SK-N-SH treated with all-trans-retinoic acid at 6 μM for 48 hours (cell line): ENCODE data around the gene CHRNA9.

ENCODE experiments used
- ARNTL ChIP-seq: fragments of 450-650 bp; formaldehyde crosslinking; IDR thresholded peaks from 2 replicates; pipeline ENCODE4 v1.5.0; 2020; ENCODE audit warnings: low read depth, mild to moderate bottlenecking, moderate library complexity, borderline replicate concordance
- CREB5 ChIP-seq: fragments of 250-450 bp; sonication (Bioruptor Pico); IDR thresholded peaks from 2 replicates; pipeline ENCODE4 v1.5.1; 2020; ENCODE audit warnings: low read depth, mild to moderate bottlenecking, moderate library complexity
- CSDC2 ChIP-seq: fragments of 250-450 bp; sonication (Bioruptor Pico); IDR thresholded peaks from 2 replicates; pipeline ENCODE4 v1.5.0; 2020; ENCODE audit warnings: mild to moderate bottlenecking, moderate library complexity
- GLIS3 ChIP-seq: fragments of 250-450 bp; sonication (Bioruptor Pico); IDR thresholded peaks from 2 replicates; pipeline ENCODE4 v1.5.0; 2020; ENCODE audit warnings: mild to moderate bottlenecking, moderate library complexity
- ISL1 ChIP-seq: fragments of 250-450 bp; sonication (Bioruptor Pico); IDR thresholded peaks from 2 replicates; pipeline ENCODE4 v2.1.2; 2022; ENCODE audit warnings: mild to moderate bottlenecking, moderate library complexity
- OSR1 ChIP-seq: fragments of 250-450 bp; sonication (Bioruptor Pico); IDR thresholded peaks from 2 replicates; pipeline ENCODE4 v1.8.0; 2022; ENCODE audit warnings: moderate library complexity, mild to moderate bottlenecking, inconsistent platforms
- PATZ1 ChIP-seq: fragments of 250-450 bp; sonication (Bioruptor Pico); IDR thresholded peaks from 2 replicates; pipeline ENCODE4 v1.8.0; 2020; ENCODE audit warnings: mild to moderate bottlenecking, moderate library complexity, borderline replicate concordance
- PPARA ChIP-seq: fragments of 250-450 bp; sonication (Bioruptor Pico); IDR thresholded peaks from 2 replicates; pipeline ENCODE4 v1.5.0; 2020; ENCODE audit warnings: mild to moderate bottlenecking, borderline replicate concordance
- ZFP3 ChIP-seq: fragments of 250-450 bp; sonication (Bioruptor Pico); IDR thresholded peaks from 2 replicates; pipeline ENCODE4 v1.5.0; 2020; ENCODE audit warnings: mild to moderate bottlenecking, moderate library complexity
- ZFP30 ChIP-seq: fragments of 450-650 bp; formaldehyde crosslinking; IDR thresholded peaks from 2 replicates; pipeline ENCODE4 v1.5.0; 2022; ENCODE audit warnings: mild to moderate bottlenecking, moderate library complexity
- ZNF565 ChIP-seq: fragments of 450-650 bp; formaldehyde crosslinking; conservative IDR thresholded peaks from 2 replicates; pipeline ENCODE4 v1.5.0; 2020; ENCODE audit warnings: low read depth, mild to moderate bottlenecking, moderate library complexity
- ZNF70 ChIP-seq: fragments of 450-650 bp; formaldehyde crosslinking; IDR thresholded peaks from 2 replicates; pipeline ENCODE4 v1.5.0; 2020; ENCODE audit warnings: mild to moderate bottlenecking, moderate library complexity
- TF ChIP-seq, protein P1 (sequence below): fragments of 250-450 bp; sonication (Bioruptor Pico); IDR thresholded peaks from 2 replicates; pipeline ENCODE4 v1.5.1; 2021; ENCODE audit warnings: mild to moderate bottlenecking, moderate library complexity
- TF ChIP-seq, protein P2 (sequence below): fragments of 250-450 bp; sonication (Bioruptor Pico); IDR thresholded peaks from 2 replicates; pipeline ENCODE4 v1.8.0; 2021; ENCODE audit warnings: low read depth, mild to moderate bottlenecking, moderate library complexity, borderline replicate concordance

- TF ChIP-seq PATZ1 (CRISPR knock-in tag) (no peak), ISL1 (CRISPR knock-in tag) (no peak), ZFP3 (CRISPR knock-in tag) (no peak), CSDC2 (no peak), OSR1 (no peak), ZNF70 (CRISPR knock-in tag) (no peak), CREB5 (no peak), ZFP30 (no peak), PPARA (CRISPR knock-in tag) (no peak), ARNTL (CRISPR knock-in tag) (no peak), GLIS3 (CRISPR knock-in tag) (no peak), ZNF565 (CRISPR knock-in tag) (no peak)
- TF ChIP-seq, protein P1, sequence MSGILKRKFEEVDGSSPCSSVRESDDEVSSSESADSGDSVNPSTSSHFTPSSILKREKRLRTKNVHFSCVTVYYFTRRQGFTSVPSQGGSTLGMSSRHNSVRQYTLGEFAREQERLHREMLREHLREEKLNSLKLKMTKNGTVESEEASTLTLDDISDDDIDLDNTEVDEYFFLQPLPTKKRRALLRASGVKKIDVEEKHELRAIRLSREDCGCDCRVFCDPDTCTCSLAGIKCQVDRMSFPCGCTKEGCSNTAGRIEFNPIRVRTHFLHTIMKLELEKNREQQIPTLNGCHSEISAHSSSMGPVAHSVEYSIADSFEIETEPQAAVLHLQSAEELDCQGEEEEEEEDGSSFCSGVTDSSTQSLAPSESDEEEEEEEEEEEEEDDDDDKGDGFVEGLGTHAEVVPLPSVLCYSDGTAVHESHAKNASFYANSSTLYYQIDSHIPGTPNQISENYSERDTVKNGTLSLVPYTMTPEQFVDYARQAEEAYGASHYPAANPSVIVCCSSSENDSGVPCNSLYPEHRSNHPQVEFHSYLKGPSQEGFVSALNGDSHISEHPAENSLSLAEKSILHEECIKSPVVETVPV: no peak
- TF ChIP-seq, protein P2, sequence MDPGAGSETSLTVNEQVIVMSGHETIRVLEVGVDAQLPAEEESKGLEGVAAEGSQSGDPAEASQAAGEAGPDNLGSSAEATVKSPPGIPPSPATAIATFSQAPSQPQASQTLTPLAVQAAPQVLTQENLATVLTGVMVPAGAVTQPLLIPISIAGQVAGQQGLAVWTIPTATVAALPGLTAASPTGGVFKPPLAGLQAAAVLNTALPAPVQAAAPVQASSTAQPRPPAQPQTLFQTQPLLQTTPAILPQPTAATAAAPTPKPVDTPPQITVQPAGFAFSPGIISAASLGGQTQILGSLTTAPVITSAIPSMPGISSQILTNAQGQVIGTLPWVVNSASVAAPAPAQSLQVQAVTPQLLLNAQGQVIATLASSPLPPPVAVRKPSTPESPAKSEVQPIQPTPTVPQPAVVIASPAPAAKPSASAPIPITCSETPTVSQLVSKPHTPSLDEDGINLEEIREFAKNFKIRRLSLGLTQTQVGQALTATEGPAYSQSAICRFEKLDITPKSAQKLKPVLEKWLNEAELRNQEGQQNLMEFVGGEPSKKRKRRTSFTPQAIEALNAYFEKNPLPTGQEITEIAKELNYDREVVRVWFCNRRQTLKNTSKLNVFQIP (CRISPR knock-in tag): no peak
These were observed 18.8 kb upstream of the CHRNA9 start for GRCh38 chr4:40316333-40316781.
